ENCODE measurements around the gene LHFPL6. TPM values are rescaled to one million over a fixed set of nuclear protein-coding genes. Genes with fewer than 3 reads are reported as not detected.

Gene LHFPL6
- total and polyA plus RNA-seq, 8 donors, result 50.5 to 113 (median 80.2) TPM

GRCh38 chr13:39580881-39581575 is 22.0 kb downstream of the LHFPL6 start:
- Histone ChIP-seq H3K4me3 (no peak overlapping the region), H3K27me3 (no peaks in the 10 kb centered on the region), H3K9me3 (no peaks in the 10 kb centered on the region), H3K36me3 (no peaks in the 10 kb centered on the region), H3K27ac (no peak overlapping the region), H3K4me1 (peaks cover 3 to 10% of the 10 kb centered on the region in 2 donors)
- no peak for TF ChIP-seq CTCF (IDR thresholded peaks at IDR 0.05)
- intact Hi-C loops (cut with DNase I), result no loop called here
- no peak for ATAC-seq
- no peak for DNase-seq

DNA sequence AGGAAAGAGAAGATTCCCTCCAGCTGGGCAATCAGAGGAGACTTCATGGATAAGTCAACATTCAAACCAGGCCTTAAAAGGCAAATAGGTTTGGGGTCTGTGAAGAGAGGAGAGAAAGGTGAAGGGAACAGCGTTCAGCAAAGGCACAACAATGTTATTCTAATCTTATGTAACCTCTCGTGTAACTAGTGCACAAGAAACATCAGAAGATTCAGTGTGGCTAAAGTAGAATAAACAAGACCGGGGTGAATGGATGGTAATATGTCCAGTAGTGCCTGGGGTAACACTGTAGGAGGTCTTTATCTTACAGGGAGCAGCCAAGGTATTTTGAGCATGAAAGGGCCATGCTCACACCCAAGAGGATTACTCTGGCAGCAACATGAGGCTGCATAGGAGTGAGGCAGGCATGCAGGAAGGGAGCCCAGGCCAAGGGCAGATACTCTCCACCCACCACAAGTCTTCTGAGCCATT is 24.1 kb downstream of the LHFPL6 start:
- ATAC-seq (no peak), DNase-seq (no peak)
- Histone ChIP-seq H3K4me1 (peaks cover 3 to 10% of the 10 kb centered on the region in 2 donors), H3K9me3 (no peaks in the 10 kb centered on the region), H3K27me3 (no peaks in the 10 kb centered on the region), H3K36me3 (no peaks in the 10 kb centered on the region), H3K4me3 (no peak overlapping the region), H3K27ac (no peak overlapping the region)
- intact Hi-C loops (cut with DNase I), result no loop called here
- no peak for TF ChIP-seq CTCF (IDR thresholded peaks at IDR 0.05)

- DNase-seq (no peak), ATAC-seq (peak; percentile 25)
- no peak for TF ChIP-seq CTCF (IDR thresholded peaks at IDR 0.05)
- no peaks in the 10 kb centered on the region for H3K36me3 ChIP-seq
- H3K27me3 ChIP-seq, result no peaks in the 10 kb centered on the region
- peaks cover 2 to 10% of the 10 kb centered on the region in 2 donors for H3K4me1 ChIP-seq
- no peak overlapping the region for H3K4me3 ChIP-seq
- H3K27ac ChIP-seq, result no peak overlapping the region
- intact Hi-C loops (cut with DNase I), result no loop called here
- no peaks in the 10 kb centered on the region for H3K9me3 ChIP-seq
These were observed 25.0 kb downstream of the LHFPL6 start for GRCh38 chr13:39577838-39578491.

- TF ChIP-seq CTCF (IDR thresholded peaks at IDR 0.05), result no peak
- peak; percentile 90 for ATAC-seq
- DNase-seq, result no peak
- no peaks in the 10 kb centered on the region for H3K27me3 ChIP-seq
- H3K9me3 ChIP-seq, result no peaks in the 10 kb centered on the region
- H3K4me1 ChIP-seq, result peaks cover 0 to 10% of the 10 kb centered on the region in 2 donors
- no peak overlapping the region for H3K27ac ChIP-seq
- H3K4me3 ChIP-seq, result no peak overlapping the region
- intact Hi-C loops (cut with DNase I), result no loop called here
- H3K36me3 ChIP-seq, result no peaks in the 10 kb centered on the region
These were observed 25.8 kb downstream of the LHFPL6 start for GRCh38 chr13:39577203-39577602.

DNA sequence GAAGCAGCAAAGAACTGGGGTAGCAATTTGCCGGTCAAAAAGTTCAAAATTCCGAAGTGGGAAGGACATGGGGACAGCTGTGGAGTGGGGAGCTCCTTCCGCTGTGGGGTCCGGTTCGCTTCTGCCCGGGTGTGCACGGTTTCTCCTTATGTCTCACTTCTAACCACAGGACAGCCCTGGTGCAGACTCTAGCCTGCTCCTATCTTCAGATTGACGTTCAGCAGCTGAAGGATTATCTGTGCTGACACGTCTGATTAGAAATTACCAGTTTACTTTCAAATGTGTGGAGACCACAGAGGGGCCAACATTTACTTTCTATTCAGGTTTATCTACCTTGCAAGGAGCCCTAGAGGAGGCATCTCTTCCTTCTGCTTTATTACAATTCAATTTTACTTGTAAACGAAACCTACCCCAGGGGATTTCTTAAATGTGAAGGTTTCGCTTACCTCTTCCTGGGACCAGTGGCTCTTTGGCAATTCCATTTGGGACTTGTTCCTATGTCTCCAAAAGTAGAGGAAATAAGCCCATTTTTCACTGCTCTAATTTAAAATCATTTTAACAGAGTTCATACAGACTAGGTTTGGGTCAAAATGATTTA is 27.3 kb downstream of the LHFPL6 start:
- H3K36me3 ChIP-seq, result no peaks in the 10 kb centered on the region
- intact Hi-C loops (cut with DNase I), result no loop called here
- no peak overlapping the region for H3K4me3 ChIP-seq
- no peak overlapping the region for H3K27ac ChIP-seq
- H3K9me3 ChIP-seq, result no peaks in the 10 kb centered on the region
- no peaks in the 10 kb centered on the region for H3K27me3 ChIP-seq
- no peak for DNase-seq
- H3K4me1 ChIP-seq, result peaks cover 0 to 8% of the 10 kb centered on the region in 2 donors
- ATAC-seq, result no peak
- TF ChIP-seq CTCF (IDR thresholded peaks at IDR 0.05), result no peak
